T-helper 2 cell treated with Interferon-gamma antibody and Interleukin-4, amounts not matched to agents 100 ng/mL and 5 ng/mL, for 36 hours (primary cell): ENCODE results near the gene MACROH2A1. TPM values are rescaled to one million over a fixed set of nuclear protein-coding genes. Genes with fewer than 3 reads are reported as not detected.

ENCODE experiments used
- intact Hi-C: fragments of 100-400 bp; cut with micrococcal nuclease; formaldehyde crosslinking; loops from one replicate; pipeline ENCODE4 v1.15.1; 2023
- total RNA-seq: library from RNA; stranded (reverse); gene quantifications from 2 replicates; pipeline ENCODE4 v1.2.3, GENCODE V29; 2022

MACROH2A1 gene
- total RNA-seq, 1 donor from 2014 or later = 325 TPM

DNA sequence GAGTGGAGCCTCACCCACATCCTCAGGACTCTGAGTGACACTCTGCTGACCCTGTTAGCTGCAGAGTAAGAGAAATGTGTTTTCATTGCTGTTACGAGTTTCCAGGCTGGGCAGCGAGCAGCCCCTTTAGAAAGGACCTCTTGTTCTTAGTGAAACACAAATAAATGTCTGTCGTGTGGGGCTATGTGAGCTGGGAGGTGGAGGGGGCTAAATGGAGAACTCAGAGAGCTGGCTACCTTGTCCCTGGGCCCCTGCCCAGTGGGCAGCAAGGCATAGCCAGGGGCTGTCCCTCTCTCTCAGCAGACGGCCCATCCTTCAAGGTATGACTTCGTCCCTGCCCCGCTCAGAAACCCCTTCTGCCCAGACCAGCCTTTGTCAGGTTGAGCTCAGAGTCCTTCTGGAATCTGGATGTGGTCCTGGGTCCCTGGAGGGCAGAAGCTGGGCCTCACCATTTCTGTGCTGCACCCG is 38.0 kb upstream of the MACROH2A1 start:
- intact Hi-C loops = no loop called here

- intact Hi-C loops = no loop called here
These were observed 36.7 kb upstream of the MACROH2A1 start for GRCh38 chr5:135435467-135436330.

DNA sequence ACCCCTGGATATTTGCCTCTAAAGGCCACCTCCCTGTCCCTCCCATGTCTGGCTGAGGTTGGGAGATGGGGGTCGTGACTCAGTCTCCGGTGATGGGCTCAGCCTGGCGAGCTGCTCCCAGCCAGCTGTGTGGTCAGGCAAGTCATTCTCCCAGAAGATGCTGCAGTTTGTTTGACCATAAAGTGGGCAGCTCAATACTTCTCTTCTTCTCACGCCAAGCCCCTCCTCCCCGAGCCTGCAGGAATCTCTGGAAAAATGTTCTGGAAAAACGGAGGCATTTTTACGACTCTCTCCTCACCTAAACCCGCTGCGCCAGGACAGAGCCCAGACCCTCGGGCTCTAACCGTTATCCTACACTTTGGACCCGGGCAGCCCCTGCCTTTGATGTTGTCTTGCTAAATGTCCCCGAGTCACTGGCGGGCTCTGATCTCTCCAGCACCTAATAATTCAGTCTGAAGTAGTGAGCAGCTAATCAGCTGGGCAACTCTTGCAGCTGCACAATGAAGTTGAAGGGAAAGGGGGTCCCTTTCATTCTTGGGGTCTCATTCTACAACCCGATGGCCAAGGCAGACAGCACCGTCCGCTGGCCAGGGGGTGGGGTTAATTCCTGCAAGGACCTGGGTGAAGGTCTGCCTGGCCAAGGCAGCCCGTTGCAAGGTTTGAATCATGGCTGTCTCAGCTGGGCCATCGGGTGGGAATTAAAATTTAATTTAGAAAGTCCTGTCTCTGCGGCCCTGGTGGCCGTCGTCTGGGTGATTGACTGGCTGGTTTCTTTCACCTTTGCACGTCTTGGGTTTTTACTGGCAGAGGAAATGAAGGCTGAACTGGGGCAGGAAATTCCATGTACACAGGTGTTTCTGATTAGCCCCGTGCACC is 35.8 kb upstream of the MACROH2A1 start:
- intact Hi-C loops = no loop called here

DNA sequence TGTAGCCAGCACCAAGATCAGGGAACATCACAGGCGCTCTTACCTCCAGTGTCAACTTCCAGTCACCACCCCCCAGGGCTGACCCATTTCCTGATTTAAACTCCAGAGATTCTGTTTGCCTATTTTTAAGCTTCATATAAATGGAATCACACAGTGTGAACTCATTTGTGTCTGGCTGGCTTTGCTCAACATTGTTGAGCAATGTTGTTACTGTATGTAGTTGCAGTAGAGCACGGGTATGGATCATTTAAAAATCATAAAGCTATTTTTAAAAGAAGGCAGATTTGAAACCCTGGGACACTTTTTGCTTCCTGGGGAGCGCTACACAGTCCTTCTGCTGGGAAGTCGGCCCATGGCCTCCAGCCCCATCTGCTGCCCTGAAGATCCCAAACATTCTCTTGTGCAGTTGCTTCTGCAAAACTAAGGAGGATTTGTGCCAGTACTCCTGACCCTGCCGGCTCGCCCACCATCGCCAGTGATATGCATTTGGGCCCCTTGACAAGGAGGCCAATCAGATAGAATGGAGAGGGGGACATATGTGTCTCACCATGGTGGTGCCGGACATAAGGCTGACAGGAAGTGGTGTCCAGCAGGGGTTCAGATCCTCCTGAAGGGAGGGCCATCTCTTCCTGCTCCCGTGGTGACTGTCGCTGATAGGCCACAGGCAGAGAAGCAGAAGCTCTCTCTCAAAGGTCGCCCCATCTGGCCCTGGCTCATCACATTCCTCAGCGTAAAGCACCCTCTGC is 34.8 kb upstream of the MACROH2A1 start:
- intact Hi-C loops = no loop called here

DNA sequence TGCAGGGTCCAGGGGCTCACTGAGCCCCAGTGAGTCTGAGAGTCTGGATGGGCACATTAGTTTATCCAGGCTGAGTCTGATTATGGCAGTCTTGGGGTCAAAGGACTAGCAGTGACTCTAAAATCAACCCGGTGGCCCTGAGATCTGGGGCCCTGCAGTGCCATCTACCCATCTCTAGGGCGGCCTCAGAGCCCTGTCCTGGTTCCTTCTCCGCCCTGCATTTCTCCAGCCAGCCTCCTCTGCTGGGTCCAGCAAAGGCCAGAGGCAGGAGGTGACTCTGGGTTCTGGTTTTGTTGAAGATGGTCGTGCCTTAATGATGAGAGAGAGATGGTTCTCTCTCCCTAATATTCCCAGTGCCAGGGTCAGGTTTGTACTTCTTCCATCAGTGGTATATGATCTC is 33.1 kb upstream of the MACROH2A1 start:
- intact Hi-C loops = no loop called here

- intact Hi-C loops = no loop called here
These were observed 31.1 kb upstream of the MACROH2A1 start for GRCh38 chr5:135430135-135430437.

GRCh38 chr5:135429301-135430134 is 30.5 kb upstream of the MACROH2A1 start:
- intact Hi-C loops = no loop called here

- intact Hi-C loops = no loop called here
These were observed 29.6 kb upstream of the MACROH2A1 start for GRCh38 chr5:135428586-135428985.

DNA sequence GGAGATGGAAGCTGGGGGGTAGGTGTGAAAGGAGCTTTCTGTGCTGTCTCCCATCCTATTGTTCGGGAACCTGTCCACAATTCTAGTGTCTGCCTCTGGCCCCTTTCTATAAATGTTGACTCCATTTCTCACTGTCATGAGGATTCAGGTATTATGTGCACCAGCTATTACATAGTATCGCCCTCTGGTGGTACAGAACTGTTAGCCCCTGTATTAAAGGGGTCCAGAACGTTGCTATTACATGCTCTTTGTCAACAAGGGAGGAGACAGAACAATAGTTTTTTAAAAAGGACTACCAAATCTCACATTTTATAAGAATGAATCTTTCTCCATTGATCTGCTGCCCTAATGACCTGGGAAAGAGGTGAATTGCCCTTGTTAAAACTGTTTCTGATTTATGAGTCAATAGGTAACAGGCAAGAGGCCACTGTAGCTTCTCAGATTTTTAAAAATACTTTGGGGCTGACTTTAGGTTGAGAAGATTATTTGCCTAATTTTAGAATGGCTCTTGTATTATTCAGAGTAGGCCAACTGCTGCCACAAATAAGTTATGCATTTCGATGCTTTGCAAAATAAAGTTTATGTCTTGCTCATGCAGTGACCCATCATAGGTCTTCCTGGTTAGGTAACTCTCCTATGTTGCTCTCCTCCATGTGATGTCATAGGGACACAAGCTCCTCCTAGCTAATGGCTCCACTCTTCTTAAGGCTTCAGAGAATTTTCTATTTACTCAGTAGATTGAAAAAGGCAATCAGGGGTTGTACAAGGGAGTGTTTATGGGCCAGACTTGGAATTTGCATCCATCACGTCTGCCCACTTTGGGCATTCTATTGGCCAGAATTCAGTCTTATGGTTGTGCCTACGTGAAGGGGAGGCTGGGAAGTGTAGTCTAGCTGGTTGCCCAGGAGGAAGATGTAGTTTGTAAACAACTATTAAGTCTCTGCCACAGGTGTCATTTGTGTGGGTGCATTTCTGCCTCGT is 27.4 kb upstream of the MACROH2A1 start:
- intact Hi-C loops = loop anchor here (1.0 to 2.0 kb wide), 2 partner anchors 27 to 66 kb away; partner anchors contain the start of gene MACROH2A1

DNA sequence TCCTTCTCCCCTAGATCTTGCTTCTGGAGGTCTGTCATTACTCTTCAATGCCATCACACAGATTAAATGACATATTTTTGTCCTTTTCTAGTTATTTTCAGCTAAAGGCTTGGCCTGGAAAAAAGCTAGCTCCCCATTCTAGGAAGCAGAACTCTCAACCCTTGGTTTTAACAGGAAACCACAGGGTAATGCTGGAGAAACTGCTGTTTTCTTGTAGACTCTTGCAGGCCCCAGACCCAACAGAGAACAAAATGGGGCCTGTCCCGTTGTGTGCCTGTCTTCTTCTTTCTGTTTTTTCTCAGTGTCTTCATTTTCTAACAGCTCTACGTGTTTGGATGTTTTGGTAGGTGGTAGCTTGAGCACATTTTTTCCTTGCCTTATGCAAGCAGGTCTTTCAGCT is 26.6 kb upstream of the MACROH2A1 start:
- intact Hi-C loops = loop anchor here (1.0 to 2.0 kb wide), 2 partner anchors 26 to 65 kb away; partner anchors contain the start of gene MACROH2A1

DNA sequence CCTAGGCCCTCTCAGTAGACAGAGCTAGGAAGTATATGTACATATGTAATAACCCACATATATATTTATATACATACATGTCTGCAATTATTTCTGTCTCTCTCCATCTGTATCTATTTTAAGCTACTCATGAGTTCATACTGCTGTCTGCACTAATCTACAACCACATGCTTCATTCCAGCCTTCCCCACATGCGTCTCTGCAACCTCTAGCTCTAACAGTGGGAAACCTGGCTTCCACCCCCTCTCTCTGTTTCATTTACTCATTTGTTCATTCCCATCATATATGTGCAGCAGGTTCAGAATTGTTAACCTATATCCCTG is 24.8 kb upstream of the MACROH2A1 start:
- intact Hi-C loops = no loop called here

DNA sequence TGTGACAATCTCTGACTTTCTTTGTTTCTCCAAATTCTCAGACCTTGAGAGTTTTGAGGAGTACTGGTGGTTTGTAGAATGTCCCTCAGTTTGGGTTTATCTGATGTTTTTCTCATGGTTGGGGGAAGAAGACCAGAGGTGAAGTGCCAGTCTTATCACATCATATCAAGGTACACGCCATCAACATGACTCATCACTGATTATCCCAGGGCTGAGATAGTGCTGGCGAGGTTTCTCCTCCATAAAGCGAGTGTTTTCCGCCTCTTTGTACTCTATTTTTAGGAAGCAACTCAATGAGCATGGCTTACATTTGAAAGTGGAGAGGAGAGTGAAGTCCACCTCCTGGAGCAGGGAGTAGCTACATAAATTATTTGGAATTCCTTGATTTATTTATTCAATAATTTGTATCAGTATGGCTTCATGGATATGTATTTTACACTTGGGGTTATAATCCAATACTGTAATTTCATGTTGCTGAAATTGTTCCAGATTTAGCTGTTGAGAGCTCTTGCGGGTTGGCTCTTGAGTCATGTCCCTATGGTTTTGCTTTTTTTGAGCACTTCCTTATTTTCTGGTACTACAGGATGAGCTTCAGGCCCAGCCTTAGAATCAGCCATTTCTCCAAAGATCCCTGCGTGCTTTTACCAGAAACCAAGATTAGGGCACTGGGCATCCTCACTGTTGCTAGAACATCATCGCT is 24.3 kb upstream of the MACROH2A1 start:
- intact Hi-C loops = no loop called here

DNA sequence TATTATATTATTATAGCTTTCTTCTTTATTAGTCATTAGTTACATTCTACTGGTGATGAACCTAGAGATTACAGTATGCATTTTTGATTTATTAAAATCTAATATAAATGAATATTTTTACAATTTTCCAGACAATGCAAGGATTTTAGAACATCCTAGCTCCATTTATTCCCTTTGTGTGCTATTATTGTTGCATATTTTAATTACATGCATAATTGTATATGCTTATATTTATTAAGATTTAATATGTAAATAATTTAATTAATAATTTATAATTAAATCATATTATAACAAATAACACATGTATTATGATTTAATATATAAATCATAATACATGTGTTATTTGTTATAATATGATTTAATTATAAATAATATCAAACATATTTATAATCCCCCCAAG is 23.4 kb upstream of the MACROH2A1 start:
- intact Hi-C loops = no loop called here

GRCh38 chr5:135417083-135417482 is 18.1 kb upstream of the MACROH2A1 start:
- intact Hi-C loops = no loop called here

GRCh38 chr5:135405082-135405481 is 6.1 kb upstream of the MACROH2A1 start:
- intact Hi-C loops = no loop called here

GRCh38 chr5:135402031-135402430 is 3.0 kb upstream of the MACROH2A1 start:
- intact Hi-C loops = no loop called here

DNA sequence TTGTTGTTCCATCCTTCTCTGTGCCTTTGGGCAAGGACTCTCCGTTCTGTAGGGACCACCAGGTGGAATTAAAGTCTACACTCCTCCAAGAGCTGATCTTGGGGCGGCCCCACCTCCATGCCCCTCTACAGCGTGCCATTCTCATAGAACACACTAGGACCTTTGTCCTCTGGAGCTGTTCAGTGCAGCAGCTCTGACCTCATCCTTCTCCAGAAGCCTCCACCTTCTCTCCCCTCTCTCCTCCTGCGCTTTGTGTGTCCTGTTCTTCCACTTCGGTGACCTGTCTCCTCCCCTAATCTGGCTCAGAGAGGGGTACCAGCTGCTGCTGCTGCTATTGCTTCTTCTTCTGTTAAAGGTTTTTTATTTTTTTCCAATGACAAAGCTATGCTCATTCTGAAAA is 1.8 kb upstream of the MACROH2A1 start:
- intact Hi-C loops = no loop called here

DNA sequence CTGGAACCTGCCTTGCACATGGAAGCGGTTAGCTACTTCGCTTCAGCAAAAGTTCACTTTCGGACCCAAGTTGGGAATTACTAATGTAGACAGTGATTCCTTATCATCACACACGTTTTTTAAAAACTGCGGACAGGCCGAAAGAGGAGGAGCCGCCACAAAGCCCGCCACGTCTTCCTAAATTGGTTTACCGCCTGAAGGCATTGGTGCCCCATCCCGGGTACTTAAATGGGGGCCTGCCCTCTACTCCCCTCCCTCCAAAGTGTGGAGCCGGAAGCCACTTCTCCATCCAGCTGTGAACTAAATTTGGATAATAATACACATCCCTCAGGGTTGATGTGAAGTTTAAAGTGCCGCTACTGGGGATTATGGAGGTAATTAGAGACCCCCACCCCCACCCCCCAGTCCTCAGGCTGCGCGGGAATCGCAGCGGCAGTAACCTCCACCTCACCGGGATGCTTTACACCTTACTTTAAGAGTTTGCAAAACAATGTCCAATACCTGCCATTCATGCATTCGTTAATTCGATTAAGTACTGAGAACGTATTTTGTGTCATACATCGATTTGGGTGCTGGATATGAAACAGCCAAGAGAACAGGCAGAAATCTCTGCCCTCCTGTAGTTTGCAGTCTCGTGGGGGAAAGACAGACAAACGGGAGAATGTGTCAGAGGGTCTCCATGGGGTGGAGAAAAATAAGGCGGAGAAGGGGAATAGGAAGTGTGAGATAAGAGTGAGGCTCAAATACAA is 937 bp upstream of the MACROH2A1 start:
- intact Hi-C loops = loop anchor here (1.0 to 10.0 kb wide), 3 partner anchors 23 to 495 kb away; partner anchors contain the start of gene PCBD2
